Lower leg skin (tissue), 4 donors: ENCODE measurements around the gene ARID1B. TPM values are rescaled to one million over a fixed set of nuclear protein-coding genes. Genes with fewer than 3 reads are reported as not detected.

ENCODE experiments used
- DNase-seq, 2 donors: peaks; one replicate each; pipeline ENCODE4 v3.0.0-alpha.2; 2019; ENCODE audit warnings: low spot score in 2 of 2
- H3K4me3 ChIP-seq: fragments of 200-600 bp; sonication (generic); 2 replicates; pipeline ENCODE4 v1.5.1; 2017; ENCODE audit warnings: mild to moderate bottlenecking, low read depth; ENCODE audit not compliant: poor library complexity, severe bottlenecking
- CTCF ChIP-seq, 3 donors: fragments of 450-650 bp; IDR thresholded peaks; one replicate each; pipeline ENCODE4 v1.5.1; 2016; ENCODE audit warnings: antibody characterized with exemption in 3 of 3, mild to moderate bottlenecking in 3 of 3, moderate library complexity in 2 of 3
- POLR2A ChIP-seq, 2 donors: fragments of 450-650 bp; IDR thresholded peaks; one replicate each; pipeline ENCODE4 v1.6.1; 2016 to 2017; ENCODE audit warnings: antibody characterized with exemption in 2 of 2, mild to moderate bottlenecking in 1 of 2, moderate library complexity in 1 of 2
- WGBS, 2 donors: methylation state at CpG; one replicate each; pipeline ENCODE4 v1.1.5; 2018; 5-methylcytosine and 5-hydroxymethylcytosine counted together
- intact Hi-C: fragments of 100-400 bp; cut with DNase I; formaldehyde crosslinking; loops from one replicate; pipeline ENCODE4 v1.15.0; 2023; ENCODE audit warnings: low total_unique reads
- total RNA-seq, 4 donors: library from RNA; depleted of rRNA; stranded (reverse); fragments of >200 nt; gene quantifications; one replicate each; pipeline ENCODE4 v1.1.0, GENCODE V29; 2016

Gene ARID1B
- total RNA-seq, 4 donors from 2014 or later, result 87.3 to 132 (median 102) TPM

GRCh38 chr6:156910938-156911337 is 133.8 kb downstream of the ARID1B start:
- TF ChIP-seq POLR2A (IDR thresholded peaks at IDR 0.05) (no peak), CTCF (IDR thresholded peaks at IDR 0.05) (no peak)
- intact Hi-C loops, result no loop called here

GRCh38 chr6:156911581-156911980 is 134.4 kb downstream of the ARID1B start:
- intact Hi-C loops, result no loop called here
- TF ChIP-seq POLR2A (IDR thresholded peaks at IDR 0.05), result no peak
- TF ChIP-seq CTCF (IDR thresholded peaks at IDR 0.05), result no peak
- no peak overlapping the region for H3K4me3 ChIP-seq
- no peak for DNase-seq
- WGBS, 2 donors, result 75 to 77% methylated on average over 2 of the region's 2 CpGs

More at GRCh38 chr6:156910938-156911337, 133.8 kb downstream of the ARID1B start:
- no peak for DNase-seq
- no peak overlapping the region for H3K4me3 ChIP-seq
- WGBS, 2 donors, result 16 to 43% methylated on average over 1 of the region's 1 CpG

- no peak for DNase-seq
- TF ChIP-seq CTCF (IDR thresholded peaks at IDR 0.05) (no peak), POLR2A (IDR thresholded peaks at IDR 0.05) (no peak)
- intact Hi-C loops, result no loop called here
- H3K4me3 ChIP-seq, result no peak overlapping the region
These were observed 135.3 kb downstream of the ARID1B start for GRCh38 chr6:156912431-156912830.

GRCh38 chr6:156914181-156914580 is 137.0 kb downstream of the ARID1B start:
- 88 to 90% methylated on average over 7 of the region's 7 CpGs for WGBS, 2 donors
- intact Hi-C loops, result no loop called here
- no peak for DNase-seq
- no peak overlapping the region for H3K4me3 ChIP-seq
- TF ChIP-seq CTCF (IDR thresholded peaks at IDR 0.05) (no peak), POLR2A (IDR thresholded peaks at IDR 0.05) (no peak)

GRCh38 chr6:156916130-156916801 is 139.1 kb downstream of the ARID1B start:
- 73 to 78% methylated on average over 11 of the region's 11 CpGs for WGBS, 2 donors
- DNase-seq, result no peak
- TF ChIP-seq POLR2A (IDR thresholded peaks at IDR 0.05) (no peak), CTCF (IDR thresholded peaks at IDR 0.05) (no peak)
- intact Hi-C loops, result no loop called here
- no peak overlapping the region for H3K4me3 ChIP-seq

- intact Hi-C loops, result no loop called here
- 83 to 84% methylated on average over 5 of the region's 5 CpGs for WGBS, 2 donors
- DNase-seq, result no peak
- no peak overlapping the region for H3K4me3 ChIP-seq
- TF ChIP-seq CTCF (IDR thresholded peaks at IDR 0.05), result no peak
- TF ChIP-seq POLR2A (IDR thresholded peaks at IDR 0.05), result no peak
These were observed 140.0 kb downstream of the ARID1B start for GRCh38 chr6:156917213-156917612.
